Liver (tissue), 9 donors: ENCODE data around the gene PSME2. TPM values are rescaled to one million over a fixed set of nuclear protein-coding genes. Genes with fewer than 3 reads are reported as not detected.
A peak's percentile ranks its signal among the peaks of the same experiment; 100 is the strongest.

Experiments used
- DNase-seq: peaks from one replicate; pipeline ENCODE4 v3.0.0-alpha.2; 2017; ENCODE audit warnings: low spot score
- H3K27ac ChIP-seq, 2 donors: one replicate each; pipeline ENCODE4 v1.7.0; 2013; ENCODE audit warnings: inconsistent platforms in 2 of 2, low read length in 2 of 2, control low read depth in 1 of 2, low read depth in 1 of 2, mild to moderate bottlenecking in 1 of 2
- H3K27me3 ChIP-seq, 4 donors: one replicate each; pipeline versions ENCODE4 v1.6.1 to v1.7.0; 2013; ENCODE audit warnings: low read length in 3 of 4, inconsistent platforms in 1 of 4, mild to moderate bottlenecking in 1 of 4, moderate library complexity in 1 of 4; ENCODE audit not compliant: control insufficient read depth in 4 of 4, insufficient read depth in 4 of 4
- H3K36me3 ChIP-seq, 4 donors: one replicate each; pipeline versions ENCODE4 v1.6.1 to v1.7.0; 2013; ENCODE audit warnings: low read length in 3 of 4, mild to moderate bottlenecking in 3 of 4, low read depth in 1 of 4, moderate library complexity in 1 of 4; ENCODE audit not compliant: control insufficient read depth in 4 of 4, insufficient read depth in 3 of 4
- H3K4me1 ChIP-seq, 4 donors: one replicate each; pipeline versions ENCODE4 v1.6.1 to v1.7.0; 2013; ENCODE audit warnings: low read length in 3 of 4, mild to moderate bottlenecking in 3 of 4, moderate library complexity in 1 of 4; ENCODE audit not compliant: control insufficient read depth in 4 of 4, insufficient read depth in 4 of 4
- H3K4me3 ChIP-seq, 3 donors: one replicate each; pipeline versions ENCODE4 v1.6.1 to v1.7.0; 2013; ENCODE audit warnings: low read length in 3 of 3, control low read depth in 1 of 3, low read depth in 1 of 3, mild to moderate bottlenecking in 1 of 3
- H3K9ac ChIP-seq, 2 donors: one replicate each; pipeline ENCODE4 v1.7.0; 2013; ENCODE audit warnings: low read length in 2 of 2, mild to moderate bottlenecking in 2 of 2, moderate library complexity in 2 of 2, control low read depth in 1 of 2, low read depth in 1 of 2
- H3K9me3 ChIP-seq, 4 donors: one replicate each; pipeline versions ENCODE4 v1.6.1 to v1.7.0; 2013; ENCODE audit warnings: low read length in 3 of 4; ENCODE audit not compliant: control insufficient read depth in 4 of 4
- ATF3 ChIP-seq: IDR thresholded peaks from 2 replicates; pipeline ENCODE4 v1.6.1; 2016; ENCODE audit warnings: antibody characterized with exemption
- CTCF ChIP-seq: fragments of 150-350 bp; IDR thresholded peaks from 2 replicates; pipeline ENCODE4 v1.5.1; 2017; ENCODE audit warnings: improper control_type of control experiment, low read depth, low read length; ENCODE audit not compliant: missing input control
- EGR1 ChIP-seq, 2 donors: IDR thresholded peaks; 2 replicates each; pipeline ENCODE4 v1.6.1; 2016 to 2018; ENCODE audit warnings: antibody characterized with exemption in 2 of 2, low read depth in 2 of 2
- FOXA1 ChIP-seq: IDR thresholded peaks from 2 replicates; pipeline ENCODE4 v1.6.1; 2016; ENCODE audit warnings: antibody characterized with exemption
- FOXA2 ChIP-seq: IDR thresholded peaks from 2 replicates; pipeline ENCODE4 v1.6.1; 2016; ENCODE audit warnings: antibody characterized with exemption
- GABPA ChIP-seq, 2 donors: IDR thresholded peaks in 1 of 2; conservative IDR thresholded peaks in 1 of 2; 2 replicates each; pipeline ENCODE4 v1.6.1; 2016; ENCODE audit warnings: antibody characterized with exemption in 2 of 2, mild to moderate bottlenecking in 1 of 2, moderate library complexity in 1 of 2
- HNF4A ChIP-seq, 2 donors: conservative IDR thresholded peaks; 2 replicates each; pipeline ENCODE4 v1.6.1; 2016; ENCODE audit warnings: antibody characterized with exemption in 2 of 2, mild to moderate bottlenecking in 2 of 2
- HNF4G ChIP-seq: IDR thresholded peaks from 2 replicates; pipeline ENCODE4 v1.6.1; 2016; ENCODE audit warnings: antibody characterized with exemption
- MAX ChIP-seq: IDR thresholded peaks from 2 replicates; pipeline ENCODE4 v1.6.1; 2016; ENCODE audit warnings: antibody characterized with exemption
- REST ChIP-seq: IDR thresholded peaks from 2 replicates; pipeline ENCODE4 v1.6.1; 2016; ENCODE audit warnings: antibody characterized with exemption, mild to moderate bottlenecking
- RXRA ChIP-seq, 2 donors: IDR thresholded peaks; 2 replicates each; pipeline ENCODE4 v1.6.1; 2017 to 2018; ENCODE audit warnings: antibody characterized with exemption in 2 of 2, mild to moderate bottlenecking in 1 of 2
- TAF1 ChIP-seq: conservative IDR thresholded peaks from 2 replicates; pipeline ENCODE4 v1.6.1; 2016; ENCODE audit warnings: antibody characterized with exemption, mild to moderate bottlenecking
- YY1 ChIP-seq: IDR thresholded peaks from 2 replicates; pipeline ENCODE4 v1.6.1; 2016; ENCODE audit warnings: antibody characterized with exemption, mild to moderate bottlenecking
- WGBS: extraction: QIAGEN DNeasy Blood & Tissue Kit; methylation state at CpG from one replicate; pipeline ENCODE4 v1.1.7; 2013; 5-methylcytosine and 5-hydroxymethylcytosine counted together
- polyA plus RNA-seq, 2 donors: library from polyadenylated mRNA; stranded (reverse) in 1 of 2; unstranded in 1 of 2; fragments of 200-250 nt in 1 of 2; fragments of >200 nt in 1 of 2; fragmentation: Nextera tagmentation in 1 of 2; extraction: Ambion mirVana in 1 of 2; gene quantifications; one replicate each; pipeline versions ENCODE4 v1.2.1 to v1.2.3, GENCODE V29; 2013 to 2015
- total RNA-seq, 2 donors: library from RNA; depleted of rRNA; stranded (reverse); fragments of >200 nt; gene quantifications; one replicate each; pipeline ENCODE4 v1.2.3, GENCODE V29; 2014
- donor health status: healthy.
- donor health status: healthy.
- donor health status: healthy.
- donor health status: healthy.
- donor health status: healthy.

PSME2 gene
- total and polyA plus RNA-seq, 4 donors: 56.9 to 247 (median 92.7) TPM

- Histone ChIP-seq H3K9ac (no peak overlapping the region), H3K36me3 (peaks cover 13 to 63% (median 23%) of the 10 kb centered on the region in 4 donors), H3K4me3 (no peak overlapping the region), H3K27ac (peak overlapping the region; percentile 61 to 72), H3K27me3 (no peaks in the 10 kb centered on the region), H3K4me1 (peaks cover 0 to 22% (median 14%) of the 10 kb centered on the region in 4 donors), H3K9me3 (no peaks in the 10 kb centered on the region)
- WGBS: 80% methylated on average over 12 of the region's 12 CpGs
- DNase-seq: no peak
- TF ChIP-seq CTCF (no peak), ATF3 (no peak), GABPA (IDR thresholded peaks at IDR 0.05 in 1 of 2, conservative IDR thresholded peaks at IDR 0.05 in 1 of 2) (no peak), RXRA (IDR thresholded peaks at IDR 0.05) (no peak), REST (no peak), HNF4G (no peak), FOXA2 (no peak), YY1 (no peak), HNF4A (conservative IDR thresholded peaks at IDR 0.05) (no peak), MAX (no peak), TAF1 (no peak)
These were observed 32.2 kb upstream of the PSME2 start for GRCh38 chr14:24178399-24179178.

- Histone ChIP-seq H3K27me3 (no peaks in the 10 kb centered on the region), H3K36me3 (peaks cover 11 to 66% (median 25%) of the 10 kb centered on the region in 4 donors), H3K4me1 (peaks cover 0 to 22% (median 14%) of the 10 kb centered on the region in 4 donors), H3K4me3 (no peak overlapping the region), H3K9me3 (no peaks in the 10 kb centered on the region), H3K9ac (no peak overlapping the region), H3K27ac (no peak overlapping the region)
- 96% methylated on average over 14 of the region's 14 CpGs for WGBS
- DNase-seq: no peak
- no peak for TF ChIP-seq EGR1 (IDR thresholded peaks at IDR 0.05; ENCODE audit: low read depth in 2 of 2)
- no peak for TF ChIP-seq FOXA1
- TF ChIP-seq FOXA2: no peak
- no peak for TF ChIP-seq HNF4G
- no peak for TF ChIP-seq ATF3
These were observed 31.5 kb upstream of the PSME2 start for GRCh38 chr14:24177891-24178290.
